AG10803 (cell line): Measurements from ENCODE around the gene MRPL19.
A peak's percentile ranks its signal among the peaks of the same experiment; 100 is the strongest.

Source experiments
- DNase-seq: peaks from one replicate; pipeline ENCODE4 v3.0.0; 2010; ENCODE audit warnings: low read depth
- H3K4me3 ChIP-seq: 2 replicates; pipeline ENCODE4 v1.5.1; 2011; ENCODE audit warnings: mild to moderate bottlenecking, low read length, control low read depth
- CTCF ChIP-seq: conservative IDR thresholded peaks from 2 replicates; pipeline ENCODE4 v1.5.1; 2011; ENCODE audit warnings: mild to moderate bottlenecking, low read length, control low read depth, inconsistent platforms

MRPL19 gene

GRCh38 chr2:75614162-75614651, 32.4 kb upstream of the MRPL19 start:
- TF ChIP-seq CTCF, result no peak
- no peak for DNase-seq
- H3K4me3 ChIP-seq, result no peak overlapping the region

- TF ChIP-seq CTCF, result no peak
- no peak overlapping the region for H3K4me3 ChIP-seq
- no peak for DNase-seq
Measured at GRCh38 chr2:75616406-75616805, 30.2 kb upstream of the MRPL19 start.

GRCh38 chr2:75616933-75617332, 29.6 kb upstream of the MRPL19 start:
- no peak for TF ChIP-seq CTCF
- no peak overlapping the region for H3K4me3 ChIP-seq
- DNase-seq, result no peak

GRCh38 chr2:75619956-75620740, 26.4 kb upstream of the MRPL19 start:
- no peak for DNase-seq
- TF ChIP-seq CTCF, result no peak
- H3K4me3 ChIP-seq, result no peak overlapping the region

- DNase-seq, result no peak
- no peak overlapping the region for H3K4me3 ChIP-seq
- no peak for TF ChIP-seq CTCF
Measured at GRCh38 chr2:75621228-75621627, 25.4 kb upstream of the MRPL19 start.

DNA sequence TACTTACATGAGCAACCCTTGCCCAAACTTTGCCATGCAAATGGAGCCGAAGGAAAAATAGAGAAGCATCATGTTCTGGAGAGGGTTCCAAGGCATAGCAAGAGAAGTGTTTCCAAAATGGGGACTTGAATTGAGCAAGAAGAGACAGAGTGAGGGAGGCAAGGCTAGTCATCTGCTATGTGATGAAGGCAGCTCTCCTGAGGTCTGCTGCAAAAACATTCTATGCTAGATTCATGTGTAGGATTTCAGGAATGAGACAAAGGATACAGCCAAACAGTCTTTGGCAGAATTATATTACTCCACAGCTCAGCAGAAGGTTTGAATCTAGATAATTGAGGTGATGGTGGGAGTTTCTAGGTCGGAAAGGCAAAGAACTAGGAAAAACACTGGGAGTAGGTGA, 24.1 kb upstream of the MRPL19 start:
- H3K4me3 ChIP-seq, result no peak overlapping the region
- TF ChIP-seq CTCF, result no peak
- DNase-seq, result peak; percentile 25

GRCh38 chr2:75622929-75623328, 23.7 kb upstream of the MRPL19 start:
- DNase-seq, result no peak
- no peak overlapping the region for H3K4me3 ChIP-seq
- no peak for TF ChIP-seq CTCF
